Activated CD8-positive, alpha-beta T cell treated with anti-CD3 and anti-CD28 coated beads, Interleukin-2, amount 10 ng/mL, durations not matched to agents 7 days and 5 days (primary cell): ENCODE data around the gene CPA4. TPM values are rescaled to one million over a fixed set of nuclear protein-coding genes. Genes with fewer than 3 reads are reported as not detected.

ENCODE experiments used
- ATAC-seq: fragments of 150-1000 bp; cut with Tn5 transposase; one replicate; pipeline ENCODE4 v1.10.0; 2021; ENCODE audit warnings: moderate library complexity
- CTCF ChIA-PET: fragments of 350-600 bp; sonication (Branson Sonifier 250); formaldehyde crosslinking; loops from one replicate; lab custom pipeline; 2021; ENCODE audit warnings: antibody characterized with exemption; lab: Charles Lee
- POLR2A ChIA-PET: fragments of 350-600 bp; sonication (Branson Sonifier 250); formaldehyde crosslinking; loops from one replicate; lab custom pipeline; 2021; ENCODE audit warnings: antibody characterized with exemption; lab: Charles Lee
- DNase-seq: peaks from one replicate; pipeline ENCODE4 v3.0.0-alpha.2; 2020
- H3K27ac Mint-ChIP-seq: one replicate; pipeline ENCODE4 v1.8.0; 2021; ENCODE audit warnings: mild to moderate bottlenecking, mixed read lengths
- H3K27me3 Mint-ChIP-seq: one replicate; pipeline ENCODE4 v1.8.0; 2021; ENCODE audit warnings: low read depth, mixed read lengths
- H3K36me3 Mint-ChIP-seq: one replicate; pipeline ENCODE4 v1.8.0; 2021; ENCODE audit warnings: low read depth, mixed read lengths
- H3K4me1 Mint-ChIP-seq: one replicate; pipeline ENCODE4 v1.8.0; 2021; ENCODE audit warnings: low read depth, mixed read lengths
- H3K4me3 Mint-ChIP-seq: one replicate; pipeline ENCODE4 v1.8.0; 2021; ENCODE audit warnings: mild to moderate bottlenecking, mixed read lengths
- H3K9me3 Mint-ChIP-seq: one replicate; pipeline ENCODE4 v1.8.0; 2022; ENCODE audit warnings: mixed read lengths; ENCODE audit not compliant: insufficient read depth
- total RNA-seq, 2 experiments: library from RNA; stranded (reverse); gene quantifications; one replicate each; pipeline ENCODE4 v1.2.3, GENCODE V29; 2021

Gene CPA4
- total RNA-seq, 2 experiments from 2014 or later = not detected

- DNase-seq (no peak), ATAC-seq (no peak)
- Mint-ChIP-seq H3K4me3 (no peak overlapping the region), H3K9me3 (no peaks in the 10 kb centered on the region), H3K4me1 (peaks cover 5% of the 10 kb centered on the region), H3K36me3 (no peaks in the 10 kb centered on the region), H3K27ac (no peak overlapping the region), H3K27me3 (peaks cover 6% of the 10 kb centered on the region)
- ChIA-PET CTCF (interaction anchor here (1.0 to 1.1 kb wide), 2 partner anchors 206 to 480 kb away, joined by 3 read pairs; no protein-coding TSS in a partner anchor), POLR2A (no interaction called here)
Measured at GRCh38 chr7:130277763-130278643, 15.0 kb upstream of the CPA4 start.

GRCh38 chr7:130278860-130279259, 14.1 kb upstream of the CPA4 start:
- ChIA-PET CTCF (no interaction called here), POLR2A (no interaction called here)
- ATAC-seq = no peak
- DNase-seq = no peak
- Mint-ChIP-seq H3K9me3 (no peaks in the 10 kb centered on the region), H3K4me1 (no peaks in the 10 kb centered on the region), H3K36me3 (no peaks in the 10 kb centered on the region), H3K4me3 (no peak overlapping the region), H3K27ac (no peak overlapping the region), H3K27me3 (peaks cover 6% of the 10 kb centered on the region)

DNA sequence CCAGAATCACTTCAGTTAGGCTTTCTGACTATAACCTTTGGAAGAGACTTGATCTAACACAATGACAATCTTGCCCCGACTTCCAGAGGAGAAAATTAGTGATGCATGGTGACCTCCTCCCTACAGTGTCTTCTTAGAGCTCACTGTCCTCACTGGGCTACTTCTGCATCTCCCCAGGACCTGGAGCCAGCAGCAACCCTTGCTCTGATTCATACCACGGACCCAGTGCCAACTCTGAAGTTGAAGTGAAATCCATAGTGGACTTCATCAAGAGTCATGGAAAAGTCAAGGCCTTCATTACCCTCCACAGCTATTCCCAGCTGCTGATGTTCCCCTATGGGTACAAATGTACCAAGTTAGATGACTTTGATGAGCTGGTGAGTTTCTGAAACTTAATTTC, 13.7 kb upstream of the CPA4 start:
- no peaks in the 10 kb centered on the region for H3K4me1 Mint-ChIP-seq
- ChIA-PET POLR2A (no interaction called here), CTCF (no interaction called here)
- H3K27ac Mint-ChIP-seq = no peak overlapping the region
- ATAC-seq (no peak), DNase-seq (no peak)
- no peaks in the 10 kb centered on the region for H3K9me3 Mint-ChIP-seq
- H3K4me3 Mint-ChIP-seq = no peak overlapping the region
- H3K27me3 Mint-ChIP-seq = peaks cover 2% of the 10 kb centered on the region
- H3K36me3 Mint-ChIP-seq = no peaks in the 10 kb centered on the region

- Mint-ChIP-seq H3K36me3 (no peaks in the 10 kb centered on the region), H3K4me3 (no peak overlapping the region), H3K27ac (no peak overlapping the region), H3K9me3 (no peaks in the 10 kb centered on the region), H3K27me3 (peaks cover under 1% of the 10 kb centered on the region), H3K4me1 (no peaks in the 10 kb centered on the region)
- ChIA-PET POLR2A (no interaction called here), CTCF (no interaction called here)
- DNase-seq = no peak
- no peak for ATAC-seq
Measured at GRCh38 chr7:130279906-130280305, 13.1 kb upstream of the CPA4 start.

DNA sequence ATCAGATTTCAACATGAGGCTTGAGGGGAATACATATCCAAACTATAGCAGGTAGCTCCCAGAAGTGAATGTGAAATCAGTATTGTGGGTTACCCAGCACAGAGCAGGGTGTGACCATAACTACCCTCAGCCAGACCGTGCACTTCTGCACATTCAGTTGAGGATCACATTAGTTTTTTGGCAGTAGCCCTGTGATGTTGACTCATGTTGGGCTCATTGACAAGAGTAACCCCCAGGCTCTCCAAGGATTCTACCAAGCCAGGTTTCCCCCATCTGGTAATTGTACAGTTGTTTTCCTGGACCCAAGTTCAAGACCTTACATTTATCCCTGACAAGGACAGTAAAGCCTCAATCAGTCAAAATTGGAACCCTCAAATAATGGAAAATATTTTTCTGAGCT, 11.7 kb upstream of the CPA4 start:
- ChIA-PET POLR2A (no interaction called here), CTCF (no interaction called here)
- no peak overlapping the region for H3K4me3 Mint-ChIP-seq
- H3K9me3 Mint-ChIP-seq = no peaks in the 10 kb centered on the region
- no peaks in the 10 kb centered on the region for H3K4me1 Mint-ChIP-seq
- ATAC-seq = no peak
- H3K27me3 Mint-ChIP-seq = no peaks in the 10 kb centered on the region
- H3K36me3 Mint-ChIP-seq = no peaks in the 10 kb centered on the region
- no peak for DNase-seq
- no peak overlapping the region for H3K27ac Mint-ChIP-seq

GRCh38 chr7:130286881-130287280, 6.1 kb upstream of the CPA4 start:
- CTCF ChIA-PET = no interaction called here
- Mint-ChIP-seq H3K36me3 (no peaks in the 10 kb centered on the region), H3K4me1 (no peaks in the 10 kb centered on the region), H3K9me3 (no peaks in the 10 kb centered on the region), H3K27ac (no peak overlapping the region), H3K27me3 (no peaks in the 10 kb centered on the region), H3K4me3 (no peak overlapping the region)
- DNase-seq (no peak), ATAC-seq (no peak)
- POLR2A ChIA-PET = no interaction called here

DNA sequence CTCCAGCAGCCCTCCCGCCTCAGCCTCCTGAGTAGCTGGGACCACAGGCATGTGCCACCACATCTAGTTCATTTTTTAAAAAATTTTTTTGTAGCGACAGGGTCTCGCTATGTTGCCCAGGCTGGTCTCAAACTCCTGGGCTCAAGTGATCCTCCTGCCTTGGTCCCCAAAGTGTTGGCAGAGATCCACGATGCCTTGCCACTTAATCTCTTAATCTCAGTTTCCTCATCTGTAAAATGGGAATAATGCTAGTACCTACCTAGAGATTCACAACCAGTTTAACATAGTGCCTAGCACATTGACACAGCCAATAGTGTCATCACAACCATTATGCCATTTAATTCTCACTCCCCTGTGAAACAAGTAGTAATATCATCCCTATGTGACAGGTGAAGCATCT, 4.8 kb upstream of the CPA4 start:
- H3K4me1 Mint-ChIP-seq = no peaks in the 10 kb centered on the region
- no peaks in the 10 kb centered on the region for H3K27me3 Mint-ChIP-seq
- no peaks in the 10 kb centered on the region for H3K9me3 Mint-ChIP-seq
- DNase-seq (no peak), ATAC-seq (no peak)
- no peak overlapping the region for H3K4me3 Mint-ChIP-seq
- POLR2A ChIA-PET = no interaction called here
- H3K27ac Mint-ChIP-seq = no peak overlapping the region
- no peaks in the 10 kb centered on the region for H3K36me3 Mint-ChIP-seq
- CTCF ChIA-PET = no interaction called here

GRCh38 chr7:130288829-130289228, 4.1 kb upstream of the CPA4 start:
- no peaks in the 10 kb centered on the region for H3K27me3 Mint-ChIP-seq
- no peak overlapping the region for H3K4me3 Mint-ChIP-seq
- ChIA-PET CTCF (no interaction called here), POLR2A (no interaction called here)
- no peaks in the 10 kb centered on the region for H3K9me3 Mint-ChIP-seq
- H3K4me1 Mint-ChIP-seq = no peaks in the 10 kb centered on the region
- ATAC-seq = no peak
- no peaks in the 10 kb centered on the region for H3K36me3 Mint-ChIP-seq
- DNase-seq = no peak
- no peak overlapping the region for H3K27ac Mint-ChIP-seq

GRCh38 chr7:130289478-130289877, 3.5 kb upstream of the CPA4 start:
- ATAC-seq = no peak

GRCh38 chr7:130290745-130291144, 2.2 kb upstream of the CPA4 start:
- Mint-ChIP-seq H3K4me1 (no peaks in the 10 kb centered on the region), H3K4me3 (no peak overlapping the region), H3K27me3 (no peaks in the 10 kb centered on the region), H3K9me3 (no peaks in the 10 kb centered on the region), H3K36me3 (no peaks in the 10 kb centered on the region), H3K27ac (no peak overlapping the region)
- DNase-seq (no peak), ATAC-seq (no peak)
- CTCF ChIA-PET = no interaction called here
- POLR2A ChIA-PET = no interaction called here

More at GRCh38 chr7:130289478-130289877, 3.5 kb upstream of the CPA4 start:
- H3K4me1 Mint-ChIP-seq = no peaks in the 10 kb centered on the region
- no peak overlapping the region for H3K4me3 Mint-ChIP-seq
- no peak overlapping the region for H3K27ac Mint-ChIP-seq
- H3K27me3 Mint-ChIP-seq = no peaks in the 10 kb centered on the region
- POLR2A ChIA-PET = no interaction called here
- no peaks in the 10 kb centered on the region for H3K9me3 Mint-ChIP-seq
- CTCF ChIA-PET = no interaction called here
- DNase-seq = no peak
- H3K36me3 Mint-ChIP-seq = no peaks in the 10 kb centered on the region

- H3K27ac Mint-ChIP-seq = no peak overlapping the region
- no peaks in the 10 kb centered on the region for H3K27me3 Mint-ChIP-seq
- CTCF ChIA-PET = interaction anchor here (1.3 kb wide), 1 partner anchor 50 kb away, joined by 5 read pairs; no protein-coding TSS in a partner anchor
- no peak for ATAC-seq
- POLR2A ChIA-PET = no interaction called here
- no peak for DNase-seq
- no peak overlapping the region for H3K4me3 Mint-ChIP-seq
- H3K36me3 Mint-ChIP-seq = no peaks in the 10 kb centered on the region
- no peaks in the 10 kb centered on the region for H3K4me1 Mint-ChIP-seq
- no peaks in the 10 kb centered on the region for H3K9me3 Mint-ChIP-seq
Measured at GRCh38 chr7:130293521-130293920, 560 bp downstream of the CPA4 start.

DNA sequence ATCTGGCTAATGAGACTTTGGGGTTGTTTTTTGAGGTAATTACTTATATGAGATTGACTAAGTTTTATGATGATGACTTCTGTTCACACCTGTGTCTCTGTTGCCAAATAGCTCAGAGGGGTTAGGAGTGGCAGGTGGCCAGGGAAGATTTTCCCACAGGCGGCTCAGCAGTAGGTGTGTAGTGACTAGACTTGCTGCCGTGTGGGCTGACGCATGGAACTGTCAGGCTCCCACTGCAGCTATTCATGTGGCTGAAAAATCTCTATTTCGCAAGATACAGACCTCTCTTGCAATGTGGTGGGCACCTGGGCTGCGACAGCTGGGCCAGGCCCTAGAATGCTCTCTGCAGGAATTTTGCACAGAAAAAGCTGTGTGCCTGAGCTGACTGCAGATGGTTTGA, 1.4 kb downstream of the CPA4 start:
- Mint-ChIP-seq H3K36me3 (no peaks in the 10 kb centered on the region), H3K4me1 (no peaks in the 10 kb centered on the region), H3K27me3 (no peaks in the 10 kb centered on the region), H3K9me3 (no peaks in the 10 kb centered on the region), H3K4me3 (no peak overlapping the region), H3K27ac (no peak overlapping the region)
- ATAC-seq = no peak
- no peak for DNase-seq
- ChIA-PET POLR2A (no interaction called here), CTCF (interaction anchor here (1.3 kb wide), 1 partner anchor 51 kb away, joined by 5 read pairs; no protein-coding TSS in a partner anchor)
